Breast epithelium (tissue), 4 donors: Measurements from ENCODE around the gene FOXD1. TPM values are rescaled to one million over a fixed set of nuclear protein-coding genes. Genes with fewer than 3 reads are reported as not detected.
"Not testable (repeated sequence)": the region's sequence is repeated elsewhere in the genome, so short reads cannot be mapped to it uniquely, and the experiment has no call there.

Experiments
- DNase-seq, 2 donors: peaks; one replicate each; pipeline ENCODE4 v3.0.0-alpha.2; 2019; ENCODE audit warnings: low spot score in 2 of 2
- H3K27ac ChIP-seq, 2 donors: fragments of 200-600 bp; sonication (generic) in 1 of 2; one replicate each; pipeline ENCODE4 v1.5.1; 2016 to 2019; ENCODE audit warnings: mild to moderate bottlenecking in 1 of 2
- H3K27me3 ChIP-seq, 2 donors: fragments of 200-600 bp; sonication (generic) in 1 of 2; one replicate each; pipeline versions ENCODE4 v1.5.1 to v1.6.0; 2017 to 2019; ENCODE audit warnings: control low read depth in 1 of 2, mild to moderate bottlenecking in 1 of 2
- H3K36me3 ChIP-seq: fragments of 200-600 bp; one replicate; pipeline ENCODE4 v1.5.1; 2019
- H3K4me1 ChIP-seq, 2 donors: fragments of 200-600 bp; sonication (generic); one replicate each; pipeline ENCODE4 v1.5.1; 2016 to 2019; ENCODE audit warnings: control low read depth in 1 of 2
- H3K4me3 ChIP-seq, 3 donors: fragments of 200-600 bp; sonication (generic); 1 replicate in 2 of 3; 2 replicates in 1 of 3; pipeline ENCODE4 v1.5.1; 2016 to 2019; ENCODE audit warnings: mild to moderate bottlenecking in 3 of 3, moderate library complexity in 2 of 3
- H3K9me3 ChIP-seq, 2 donors: fragments of 200-600 bp; sonication (generic) in 1 of 2; one replicate each; pipeline ENCODE4 v1.5.1; 2016 to 2019; ENCODE audit warnings: control low read depth in 1 of 2
- POLR2A ChIP-seq: fragments of 450-650 bp; IDR thresholded peaks from one replicate; pipeline ENCODE4 v1.6.1; 2016; ENCODE audit warnings: antibody characterized with exemption, mild to moderate bottlenecking, moderate library complexity
- POLR2AphosphoS5 ChIP-seq, 3 donors: sonication (generic); formaldehyde crosslinking; IDR thresholded peaks; one replicate each; pipeline ENCODE4 v1.6.1; 2017; ENCODE audit warnings: antibody characterized with exemption in 3 of 3
- intact Hi-C: fragments of 100-400 bp; cut with DNase I; formaldehyde crosslinking; loops from one replicate; pipeline ENCODE4 v1.15.1; 2023; ENCODE audit warnings: low total_unique reads
- total RNA-seq, 3 donors: library from RNA; depleted of rRNA; stranded (reverse); fragments of >200 nt; gene quantifications; one replicate each; pipeline ENCODE4 v1.1.0, GENCODE V29; 2016
- TF ChIP-seq, protein P1 (sequence below), 3 donors: fragments of 450-650 bp; IDR thresholded peaks; one replicate each; pipeline ENCODE4 v1.5.1; 2016 to 2017; ENCODE audit warnings: antibody characterized with exemption in 3 of 3, mild to moderate bottlenecking in 3 of 3, moderate library complexity in 3 of 3

FOXD1 gene
- total RNA-seq, 3 donors from 2014 or later, result 0.29 to 0.32 TPM; not detected in 1

DNA sequence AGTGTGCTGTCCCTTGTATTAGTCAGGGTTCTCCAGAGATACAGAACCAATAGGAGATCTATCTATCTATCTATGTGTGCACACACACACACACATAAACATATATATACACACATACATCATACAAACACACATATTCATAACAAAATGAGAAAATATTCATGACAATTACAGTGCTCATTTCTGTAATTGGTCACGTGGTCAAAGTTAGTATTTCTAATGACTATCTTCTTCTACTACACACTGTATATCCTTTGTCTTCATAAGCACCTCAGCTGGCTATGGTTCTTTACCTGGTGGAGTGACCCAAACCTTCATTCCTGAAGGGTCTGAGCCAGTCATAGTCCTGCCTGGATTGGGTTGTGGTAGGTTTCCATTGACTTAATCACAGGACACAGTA lies 31.9 kb upstream of the FOXD1 start:
- Histone ChIP-seq H3K27me3 (no peaks in the 10 kb centered on the region), H3K4me1 (no peaks in the 10 kb centered on the region), H3K27ac (no peak overlapping the region), H3K4me3 (no peak overlapping the region), H3K9me3 (no peaks in the 10 kb centered on the region), H3K36me3 (no peaks in the 10 kb centered on the region)
- DNase-seq, result no peak
- intact Hi-C loops, result no loop called here
- TF ChIP-seq, protein P1, sequence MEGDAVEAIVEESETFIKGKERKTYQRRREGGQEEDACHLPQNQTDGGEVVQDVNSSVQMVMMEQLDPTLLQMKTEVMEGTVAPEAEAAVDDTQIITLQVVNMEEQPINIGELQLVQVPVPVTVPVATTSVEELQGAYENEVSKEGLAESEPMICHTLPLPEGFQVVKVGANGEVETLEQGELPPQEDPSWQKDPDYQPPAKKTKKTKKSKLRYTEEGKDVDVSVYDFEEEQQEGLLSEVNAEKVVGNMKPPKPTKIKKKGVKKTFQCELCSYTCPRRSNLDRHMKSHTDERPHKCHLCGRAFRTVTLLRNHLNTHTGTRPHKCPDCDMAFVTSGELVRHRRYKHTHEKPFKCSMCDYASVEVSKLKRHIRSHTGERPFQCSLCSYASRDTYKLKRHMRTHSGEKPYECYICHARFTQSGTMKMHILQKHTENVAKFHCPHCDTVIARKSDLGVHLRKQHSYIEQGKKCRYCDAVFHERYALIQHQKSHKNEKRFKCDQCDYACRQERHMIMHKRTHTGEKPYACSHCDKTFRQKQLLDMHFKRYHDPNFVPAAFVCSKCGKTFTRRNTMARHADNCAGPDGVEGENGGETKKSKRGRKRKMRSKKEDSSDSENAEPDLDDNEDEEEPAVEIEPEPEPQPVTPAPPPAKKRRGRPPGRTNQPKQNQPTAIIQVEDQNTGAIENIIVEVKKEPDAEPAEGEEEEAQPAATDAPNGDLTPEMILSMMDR (IDR thresholded peaks at IDR 0.05), result no peak
- TF ChIP-seq POLR2A (no peak), POLR2AphosphoS5 (IDR thresholded peaks at IDR 0.05) (no peak)

DNA sequence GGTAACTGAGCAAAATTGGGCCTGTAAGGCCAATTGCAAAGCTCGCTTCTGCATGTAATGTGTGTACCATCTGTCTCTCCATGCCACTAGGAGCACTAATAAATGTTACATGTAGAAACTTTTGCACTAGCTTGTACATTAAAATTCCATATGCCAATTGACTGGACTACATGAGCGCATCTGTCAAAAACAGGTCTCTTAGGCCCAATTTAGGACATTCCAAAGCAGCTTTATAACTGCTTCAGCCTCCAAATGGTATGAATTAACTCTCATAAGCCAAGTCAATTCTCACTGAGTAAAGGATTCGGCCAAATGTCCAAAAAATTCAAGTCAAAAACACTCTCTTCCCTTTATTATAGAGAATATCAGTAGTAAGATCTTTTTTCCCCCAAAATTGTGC lies 23.5 kb upstream of the FOXD1 start:
- Histone ChIP-seq H3K27ac (no peak overlapping the region), H3K9me3 (no peaks in the 10 kb centered on the region), H3K4me1 (no peaks in the 10 kb centered on the region), H3K4me3 (no peak overlapping the region), H3K36me3 (no peaks in the 10 kb centered on the region), H3K27me3 (no peaks in the 10 kb centered on the region)
- intact Hi-C loops, result no loop called here
- TF ChIP-seq POLR2A, result no peak
- TF ChIP-seq, protein P1 (IDR thresholded peaks at IDR 0.05), result no peak
- no peak for DNase-seq

DNA sequence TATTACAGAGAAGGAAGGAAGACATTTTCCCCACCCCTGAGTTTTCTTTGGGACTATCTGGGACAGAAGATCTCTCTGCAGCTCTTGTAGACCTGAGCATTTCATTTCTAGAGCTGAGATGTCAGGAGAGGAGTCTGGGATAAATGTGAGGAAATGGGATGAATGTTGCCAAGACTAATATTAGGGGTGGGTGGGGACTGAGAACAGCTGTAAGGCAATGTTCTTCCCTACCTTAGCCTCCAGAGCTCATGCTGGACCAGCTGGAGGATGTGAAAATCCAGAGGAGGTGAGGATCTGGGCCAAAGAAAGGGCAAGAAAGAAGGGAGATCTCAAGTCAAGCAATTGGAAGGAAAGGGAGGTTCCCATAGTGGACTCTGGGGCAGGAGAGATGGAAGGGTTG lies 23.1 kb upstream of the FOXD1 start:
- TF ChIP-seq POLR2A, result no peak
- no peak for TF ChIP-seq POLR2AphosphoS5 (IDR thresholded peaks at IDR 0.05)
- TF ChIP-seq, protein P1 (IDR thresholded peaks at IDR 0.05), result no peak

DNA sequence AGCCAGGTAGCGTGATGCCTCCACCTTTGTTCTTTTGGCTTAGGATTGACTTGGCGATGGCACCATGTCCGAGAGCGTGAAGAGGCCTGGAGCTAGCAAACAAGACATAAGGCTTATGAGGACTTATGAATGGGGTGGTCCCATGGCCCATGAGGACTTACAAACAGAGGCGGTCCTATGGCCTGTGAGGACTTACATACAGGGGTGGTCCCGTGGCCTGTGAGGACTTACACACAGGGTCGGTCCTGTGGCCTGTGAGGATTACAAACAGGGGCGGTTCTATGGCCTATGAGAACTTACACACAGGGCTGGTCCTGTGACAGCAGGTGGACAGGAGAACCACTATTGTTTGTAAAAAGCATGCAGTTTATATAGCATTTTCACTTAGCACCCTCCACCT lies 21.3 kb upstream of the FOXD1 start:
- H3K4me1 ChIP-seq, result no peaks in the 10 kb centered on the region
- H3K9me3 ChIP-seq, result no peaks in the 10 kb centered on the region
- H3K36me3 ChIP-seq, result no peaks in the 10 kb centered on the region
- H3K27me3 ChIP-seq, result no peaks in the 10 kb centered on the region
- DNase-seq, result no peak
- H3K27ac ChIP-seq, result no peak overlapping the region
- no peak for TF ChIP-seq POLR2AphosphoS5 (IDR thresholded peaks at IDR 0.05)
- TF ChIP-seq, protein P1 (IDR thresholded peaks at IDR 0.05), result no peak
- TF ChIP-seq POLR2A, result no peak
- no peak overlapping the region for H3K4me3 ChIP-seq
- intact Hi-C loops, result loop anchor here (5.0 kb wide), 1 partner anchor 433 kb away; no protein-coding TSS in a partner anchor

More for the DNA sequence above, 23.1 kb upstream of the FOXD1 start:
- Histone ChIP-seq H3K9me3 (no peaks in the 10 kb centered on the region), H3K4me3 (no peak overlapping the region), H3K27ac (no peak overlapping the region), H3K27me3 (no peaks in the 10 kb centered on the region), H3K4me1 (no peaks in the 10 kb centered on the region), H3K36me3 (no peaks in the 10 kb centered on the region)
- DNase-seq, result no peak
- intact Hi-C loops, result no loop called here

DNA sequence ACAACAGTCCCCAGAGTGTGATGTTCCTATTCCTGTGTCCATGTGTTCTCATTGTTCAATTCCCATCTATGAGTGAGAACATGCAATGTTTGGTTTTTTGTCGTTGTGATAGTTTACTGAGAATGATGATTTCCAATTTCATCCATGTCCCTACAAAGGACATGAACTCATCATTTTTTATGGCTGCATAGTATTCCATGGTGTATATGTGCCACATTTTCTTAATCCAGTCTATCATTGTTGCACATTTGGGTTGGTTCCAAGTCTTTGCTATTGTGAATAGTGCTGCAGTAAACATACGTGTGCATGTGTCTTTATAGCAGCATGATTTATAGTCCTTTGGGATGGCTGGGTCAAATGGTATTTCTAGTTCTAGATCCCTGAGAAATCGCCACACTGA lies 20.1 kb upstream of the FOXD1 start:
- H3K27ac ChIP-seq, result not testable (repeated sequence)

More for the DNA sequence above, 20.1 kb upstream of the FOXD1 start:
- H3K4me3 ChIP-seq, H3K27me3 ChIP-seq, H3K9me3 ChIP-seq, H3K36me3 ChIP-seq, DNase-seq, H3K4me1 ChIP-seq: not testable (repeated sequence)
- intact Hi-C loops, result loop anchor here (5.0 kb wide), 1 partner anchor 431 kb away; no protein-coding TSS in a partner anchor
